ENCODE measurements around the gene ZNF317. TPM values are rescaled to one million over a fixed set of nuclear protein-coding genes. Genes with fewer than 3 reads are reported as not detected.

The ZNF317 gene
- total and polyA plus RNA-seq, 2 of the 13 experiments (the other 11 are each of a cell fraction or from before 2014, with no cell fraction given), result 14.0 to 27.9 TPM

GRCh38 chr19:9166846-9167245, 26.6 kb downstream of the ZNF317 start (continued):
- TF ChIP-seq CEBPZ (IDR thresholded peaks at IDR 0.05; ENCODE audit: low read length) (no peak), CAMTA2 (CRISPR knock-in tag; IDR thresholded peaks at IDR 0.05; ENCODE audit: borderline replicate concordance) (no peak), ETV6 (CRISPR knock-in tag; conservative IDR thresholded peaks at IDR 0.05) (no peak), HDAC6 (IDR thresholded peaks at IDR 0.05; ENCODE audit: low read depth, low read length) (no peak), TAF1 (CRISPR knock-in tag; IDR thresholded peaks at IDR 0.05) (no peak), EHMT2 (IDR thresholded peaks at IDR 0.05; ENCODE audit: borderline replicate concordance, low read depth, low read length) (no peak), HNRNPLL (IDR thresholded peaks at IDR 0.05; ENCODE audit: low read depth, low read length, poor library complexity, severe bottlenecking) (no peak)

- no TSS peak for BruUV-seq (replicated peaks)
- Histone ChIP-seq H3K9me3 (ENCODE audit: low read length) (no peaks in the 10 kb centered on the region), H3K27me3 (ENCODE audit: control insufficient read depth in 1 of 2, insufficient read depth in 2 of 2, low read length in 2 of 2) (no peaks in the 10 kb centered on the region), H3K4me1 (ENCODE audit: insufficient read depth, low read length) (no peaks in the 10 kb centered on the region), H4K20me1 (ENCODE audit: insufficient read depth, low read length) (no peaks in the 10 kb centered on the region), H3K79me2 (ENCODE audit: insufficient read depth, low read length) (no peaks in the 10 kb centered on the region), H3K4me3 (replicated peaks in 1 of 3; ENCODE audit: insufficient read depth in 1 of 3, low read depth in 2 of 3, low read length in 3 of 3) (no peak overlapping the region), H3K4me2 (ENCODE audit: low read depth, low read length) (no peak overlapping the region), H3K27ac (ENCODE audit: extremely low read length, insufficient read depth, low read length) (no peak overlapping the region), H3K36me3 (replicated peaks in 1 of 2; ENCODE audit: control insufficient read depth in 1 of 2, insufficient read depth in 2 of 2, low read length in 2 of 2) (no peaks in the 10 kb centered on the region; a peak in 2 of 5 replicates), H3K9ac (ENCODE audit: insufficient read depth, low read depth, low read length) (no peak overlapping the region), H2AFZ (ENCODE audit: low read length) (no peak overlapping the region)
- ATAC-seq, result no peak
- in situ Hi-C loops (cut with HindIII; ENCODE audit: extremely low pct_ligation_motif_present, low pct_unique_long_range_greater_than_20kb) (no loop called here), intact Hi-C loops (cut with micrococcal nuclease; ENCODE audit: unreplicated experiment) (no loop called here)
- POLR2A ChIA-PET, result no interaction called here
- DNase-seq (ENCODE audit: low spot score), result no peak
- WGBS (ENCODE audit: low lambda C conversion rate), result 59% methylated on average over 4 of the region's 6 CpGs
- CTCF ChIA-PET (ENCODE audit: low intra/inter-chr PET ratio, low total read pairs), result no interaction called here
- FAIRE-seq, result no peak
- TF ChIP-seq ZNF547 (CRISPR knock-in tag; IDR thresholded peaks at IDR 0.05) (no peak), HOXA3 (CRISPR knock-in tag; IDR thresholded peaks at IDR 0.05) (no peak), IKZF5 (CRISPR knock-in tag; IDR thresholded peaks at IDR 0.05) (no peak), LCORL (IDR thresholded peaks at IDR 0.05) (no peak), LCORL (CRISPR knock-in tag; IDR thresholded peaks at IDR 0.05) (no peak), ZNF687 (CRISPR knock-in tag; IDR thresholded peaks at IDR 0.05) (no peak), MLLT10 (CRISPR knock-in tag; IDR thresholded peaks at IDR 0.05) (no peak), NFRKB (IDR thresholded peaks at IDR 0.05) (no peak), ZMAT5 (CRISPR knock-in tag; IDR thresholded peaks at IDR 0.05; ENCODE audit: borderline replicate concordance, low read depth) (no peak)
These were observed 31.3 kb downstream of the ZNF317 start for GRCh38 chr19:9171393-9171991.

All from HepG2 (cell line).